A673 (cell line): ENCODE results near the gene CASKIN2.

Source experiments
- EZH2 ChIP-seq: fragments of 200-600 bp; sonication (generic); IDR thresholded peaks from 2 replicates; pipeline ENCODE4 v1.6.1; 2017; ENCODE audit warnings: borderline replicate concordance, low read depth, mild to moderate bottlenecking, mixed read lengths, antibody characterized with exemption, low read length; ENCODE audit not compliant: poor library complexity, severe bottlenecking
- TF ChIP-seq, protein P1 (sequence below): fragments of 300-800, 200-600 bp; sonication (generic); conservative IDR thresholded peaks from 2 replicates; pipeline ENCODE4 v1.5.1; 2017; ENCODE audit warnings: low read depth, mild to moderate bottlenecking, antibody characterized with exemption, low read length, moderate library complexity, mixed read lengths

DNA sequence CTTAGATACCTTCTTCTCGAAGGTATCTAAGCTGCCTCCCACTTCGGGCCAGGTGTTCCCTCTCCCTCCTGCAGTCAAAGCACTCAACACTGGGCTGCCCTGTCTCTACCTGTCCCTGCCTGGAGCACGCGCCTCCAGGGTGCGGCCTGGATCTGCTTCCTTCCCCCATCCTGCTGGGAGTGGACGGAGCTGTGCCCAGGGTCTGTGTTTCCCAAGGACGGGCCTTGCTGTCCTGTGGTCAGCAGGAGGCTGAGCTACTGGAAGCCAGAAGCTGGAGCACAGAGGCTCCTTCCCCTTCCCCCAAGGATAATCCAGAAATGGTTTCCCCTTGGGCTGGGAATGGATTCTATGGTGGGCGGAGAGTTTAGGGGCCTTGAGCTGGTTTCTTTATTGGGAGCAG is 26.9 kb upstream of the CASKIN2 start:
- TF ChIP-seq, protein P1, sequence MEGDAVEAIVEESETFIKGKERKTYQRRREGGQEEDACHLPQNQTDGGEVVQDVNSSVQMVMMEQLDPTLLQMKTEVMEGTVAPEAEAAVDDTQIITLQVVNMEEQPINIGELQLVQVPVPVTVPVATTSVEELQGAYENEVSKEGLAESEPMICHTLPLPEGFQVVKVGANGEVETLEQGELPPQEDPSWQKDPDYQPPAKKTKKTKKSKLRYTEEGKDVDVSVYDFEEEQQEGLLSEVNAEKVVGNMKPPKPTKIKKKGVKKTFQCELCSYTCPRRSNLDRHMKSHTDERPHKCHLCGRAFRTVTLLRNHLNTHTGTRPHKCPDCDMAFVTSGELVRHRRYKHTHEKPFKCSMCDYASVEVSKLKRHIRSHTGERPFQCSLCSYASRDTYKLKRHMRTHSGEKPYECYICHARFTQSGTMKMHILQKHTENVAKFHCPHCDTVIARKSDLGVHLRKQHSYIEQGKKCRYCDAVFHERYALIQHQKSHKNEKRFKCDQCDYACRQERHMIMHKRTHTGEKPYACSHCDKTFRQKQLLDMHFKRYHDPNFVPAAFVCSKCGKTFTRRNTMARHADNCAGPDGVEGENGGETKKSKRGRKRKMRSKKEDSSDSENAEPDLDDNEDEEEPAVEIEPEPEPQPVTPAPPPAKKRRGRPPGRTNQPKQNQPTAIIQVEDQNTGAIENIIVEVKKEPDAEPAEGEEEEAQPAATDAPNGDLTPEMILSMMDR, result no peak
- no peak for TF ChIP-seq EZH2
